Astrocyte (in vitro differentiated cells and primary cell): ENCODE measurements around the gene METTL26.

ENCODE experiments used
- CTCF ChIP-seq: IDR thresholded peaks from 2 replicates; pipeline ENCODE4 v1.5.1; 2011; ENCODE audit warnings: low read depth, mild to moderate bottlenecking, inconsistent platforms, low read length, moderate library complexity; ENCODE audit not compliant: insufficient read depth
- EZH2 ChIP-seq: IDR thresholded peaks from 2 replicates; pipeline ENCODE4 v1.6.1; 2012; ENCODE audit warnings: mild to moderate bottlenecking, low read length, inconsistent platforms; ENCODE audit not compliant: insufficient read depth

- no peak for TF ChIP-seq CTCF
- no peak for TF ChIP-seq EZH2
These were observed 14.5 kb downstream of the METTL26 start for GRCh38 chr16:621526-622105.
